Liver (tissue), 9 donors: ENCODE results near the gene LSG1. TPM values are rescaled to one million over a fixed set of nuclear protein-coding genes. Genes with fewer than 3 reads are reported as not detected.
"Not testable (repeated sequence)": the region's sequence is repeated elsewhere in the genome, so short reads cannot be mapped to it uniquely, and the experiment has no call there.

Experiments used
- DNase-seq: peaks from one replicate; pipeline ENCODE4 v3.0.0-alpha.2; 2017; ENCODE audit warnings: low spot score
- H3K27ac ChIP-seq, 2 donors: one replicate each; pipeline ENCODE4 v1.7.0; 2013; ENCODE audit warnings: inconsistent platforms in 2 of 2, low read length in 2 of 2, control low read depth in 1 of 2, low read depth in 1 of 2, mild to moderate bottlenecking in 1 of 2
- H3K27me3 ChIP-seq, 4 donors: one replicate each; pipeline versions ENCODE4 v1.6.1 to v1.7.0; 2013; ENCODE audit warnings: low read length in 3 of 4, inconsistent platforms in 1 of 4, mild to moderate bottlenecking in 1 of 4, moderate library complexity in 1 of 4; ENCODE audit not compliant: control insufficient read depth in 4 of 4, insufficient read depth in 4 of 4
- H3K36me3 ChIP-seq, 4 donors: one replicate each; pipeline versions ENCODE4 v1.6.1 to v1.7.0; 2013; ENCODE audit warnings: low read length in 3 of 4, mild to moderate bottlenecking in 3 of 4, low read depth in 1 of 4, moderate library complexity in 1 of 4; ENCODE audit not compliant: control insufficient read depth in 4 of 4, insufficient read depth in 3 of 4
- H3K4me1 ChIP-seq, 4 donors: one replicate each; pipeline versions ENCODE4 v1.6.1 to v1.7.0; 2013; ENCODE audit warnings: low read length in 3 of 4, mild to moderate bottlenecking in 3 of 4, moderate library complexity in 1 of 4; ENCODE audit not compliant: control insufficient read depth in 4 of 4, insufficient read depth in 4 of 4
- H3K4me3 ChIP-seq, 3 donors: one replicate each; pipeline versions ENCODE4 v1.6.1 to v1.7.0; 2013; ENCODE audit warnings: low read length in 3 of 3, control low read depth in 1 of 3, low read depth in 1 of 3, mild to moderate bottlenecking in 1 of 3
- H3K9ac ChIP-seq, 2 donors: one replicate each; pipeline ENCODE4 v1.7.0; 2013; ENCODE audit warnings: low read length in 2 of 2, mild to moderate bottlenecking in 2 of 2, moderate library complexity in 2 of 2, control low read depth in 1 of 2, low read depth in 1 of 2
- H3K9me3 ChIP-seq, 4 donors: one replicate each; pipeline versions ENCODE4 v1.6.1 to v1.7.0; 2013; ENCODE audit warnings: low read length in 3 of 4; ENCODE audit not compliant: control insufficient read depth in 4 of 4
- ATF3 ChIP-seq: IDR thresholded peaks from 2 replicates; pipeline ENCODE4 v1.6.1; 2016; ENCODE audit warnings: antibody characterized with exemption
- CTCF ChIP-seq: fragments of 150-350 bp; IDR thresholded peaks from 2 replicates; pipeline ENCODE4 v1.5.1; 2017; ENCODE audit warnings: improper control_type of control experiment, low read depth, low read length; ENCODE audit not compliant: missing input control
- FOXA2 ChIP-seq: IDR thresholded peaks from 2 replicates; pipeline ENCODE4 v1.6.1; 2016; ENCODE audit warnings: antibody characterized with exemption
- GABPA ChIP-seq, 2 donors: IDR thresholded peaks in 1 of 2; conservative IDR thresholded peaks in 1 of 2; 2 replicates each; pipeline ENCODE4 v1.6.1; 2016; ENCODE audit warnings: antibody characterized with exemption in 2 of 2, mild to moderate bottlenecking in 1 of 2, moderate library complexity in 1 of 2
- HNF4G ChIP-seq: IDR thresholded peaks from 2 replicates; pipeline ENCODE4 v1.6.1; 2016; ENCODE audit warnings: antibody characterized with exemption
- MAX ChIP-seq: IDR thresholded peaks from 2 replicates; pipeline ENCODE4 v1.6.1; 2016; ENCODE audit warnings: antibody characterized with exemption
- NR2F2 ChIP-seq: IDR thresholded peaks from 2 replicates; pipeline ENCODE4 v1.6.1; 2016; ENCODE audit warnings: antibody characterized with exemption
- RAD21 ChIP-seq, 2 donors: IDR thresholded peaks; 2 replicates each; pipeline ENCODE4 v1.6.1; 2016; ENCODE audit warnings: antibody characterized with exemption in 2 of 2, mild to moderate bottlenecking in 2 of 2
- REST ChIP-seq: IDR thresholded peaks from 2 replicates; pipeline ENCODE4 v1.6.1; 2016; ENCODE audit warnings: antibody characterized with exemption, mild to moderate bottlenecking
- TAF1 ChIP-seq: conservative IDR thresholded peaks from 2 replicates; pipeline ENCODE4 v1.6.1; 2016; ENCODE audit warnings: antibody characterized with exemption, mild to moderate bottlenecking
- ZBTB33 ChIP-seq: IDR thresholded peaks from 2 replicates; pipeline ENCODE4 v1.6.1; 2016; ENCODE audit warnings: antibody characterized with exemption
- WGBS: extraction: QIAGEN DNeasy Blood & Tissue Kit; methylation state at CpG from one replicate; pipeline ENCODE4 v1.1.7; 2013; 5-methylcytosine and 5-hydroxymethylcytosine counted together
- polyA plus RNA-seq, 2 donors: library from polyadenylated mRNA; stranded (reverse) in 1 of 2; unstranded in 1 of 2; fragments of 200-250 nt in 1 of 2; fragments of >200 nt in 1 of 2; fragmentation: Nextera tagmentation in 1 of 2; extraction: Ambion mirVana in 1 of 2; gene quantifications; one replicate each; pipeline versions ENCODE4 v1.2.1 to v1.2.3, GENCODE V29; 2013 to 2015
- total RNA-seq, 2 donors: library from RNA; depleted of rRNA; stranded (reverse); fragments of >200 nt; gene quantifications; one replicate each; pipeline ENCODE4 v1.2.3, GENCODE V29; 2014
- donor health status: healthy.
- donor health status: healthy.
- donor health status: healthy.
- donor health status: healthy.
- donor health status: healthy.

LSG1 gene
- total and polyA plus RNA-seq, 4 donors: 13.6 to 38.5 (median 22.1) TPM

GRCh38 chr3:194606163-194606562 lies 65.8 kb downstream of the LSG1 start:
- Histone ChIP-seq H3K9ac (no peak overlapping the region), H3K4me3 (no peak overlapping the region), H3K9me3 (no peaks in the 10 kb centered on the region), H3K4me1 (no peaks in the 10 kb centered on the region), H3K27me3 (no peaks in the 10 kb centered on the region), H3K27ac (no peak overlapping the region), H3K36me3 (no peaks in the 10 kb centered on the region)
- TF ChIP-seq TAF1: no peak
- no peak for TF ChIP-seq HNF4G
- TF ChIP-seq CTCF: no peak
- TF ChIP-seq MAX: no peak
- TF ChIP-seq GABPA (IDR thresholded peaks at IDR 0.05 in 1 of 2, conservative IDR thresholded peaks at IDR 0.05 in 1 of 2): no peak
- TF ChIP-seq RAD21 (IDR thresholded peaks at IDR 0.05): no peak
- no peak for TF ChIP-seq ZBTB33
- no peak for TF ChIP-seq NR2F2
- no peak for TF ChIP-seq REST
- TF ChIP-seq FOXA2: no peak
- no peak for TF ChIP-seq ATF3
- DNase-seq: no peak
- 83% methylated on average over 8 of the region's 8 CpGs for WGBS

- not testable (repeated sequence) for H3K9ac ChIP-seq, H3K9me3 ChIP-seq, H3K36me3 ChIP-seq, DNase-seq, H3K27me3 ChIP-seq, H3K4me3 ChIP-seq, H3K4me1 ChIP-seq, H3K27ac ChIP-seq
- 93% methylated on average over 7 of the region's 7 CpGs for WGBS
Observed at GRCh38 chr3:194605314-194605713, 66.7 kb downstream of the LSG1 start.
